ENCODE data around the gene GPBP1L1. TPM values are rescaled to one million over a fixed set of nuclear protein-coding genes. Genes with fewer than 3 reads are reported as not detected.

GPBP1L1 gene
- total and polyA plus RNA-seq, 2 of the 13 experiments (the other 11 are each of a cell fraction or from before 2014, with no cell fraction given), result 45.9 to 86.1 TPM

DNA sequence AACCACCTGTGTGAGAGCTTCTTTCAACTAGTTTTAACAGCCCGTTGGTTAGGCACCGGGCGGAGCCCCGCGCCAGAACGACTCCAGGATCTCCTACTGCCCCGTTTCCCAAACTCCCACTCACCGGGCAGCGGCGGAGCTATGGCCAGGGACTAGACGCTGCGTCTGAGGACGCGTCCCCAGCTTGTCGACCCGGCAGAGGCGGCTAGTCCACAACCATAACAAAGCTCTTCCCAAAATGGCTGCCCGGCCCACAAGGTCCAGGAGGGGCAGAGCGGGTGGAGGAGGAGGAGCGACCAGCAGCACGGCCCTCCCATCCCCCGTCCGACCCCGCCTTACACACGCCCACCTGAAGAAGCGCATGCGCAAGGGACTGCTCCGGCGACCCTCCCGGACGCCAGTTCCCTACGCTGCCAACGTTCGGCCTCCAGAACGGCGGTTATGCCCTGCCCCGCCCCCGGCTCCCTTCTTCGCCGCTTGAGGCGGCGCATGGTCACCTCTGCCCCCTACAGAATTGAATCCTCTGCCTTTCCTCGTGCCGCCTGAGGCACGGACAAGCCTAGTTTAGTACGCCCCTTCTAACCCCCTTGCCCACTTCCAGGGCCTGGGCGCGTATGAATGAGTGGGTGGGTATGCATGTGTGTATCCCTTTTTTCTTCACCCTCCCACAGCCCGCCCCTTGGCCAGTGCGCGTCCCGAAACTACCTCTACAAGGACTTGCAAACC is at the start of gene GPBP1L1 (continued):
- TF ChIP-seq, protein P1, sequence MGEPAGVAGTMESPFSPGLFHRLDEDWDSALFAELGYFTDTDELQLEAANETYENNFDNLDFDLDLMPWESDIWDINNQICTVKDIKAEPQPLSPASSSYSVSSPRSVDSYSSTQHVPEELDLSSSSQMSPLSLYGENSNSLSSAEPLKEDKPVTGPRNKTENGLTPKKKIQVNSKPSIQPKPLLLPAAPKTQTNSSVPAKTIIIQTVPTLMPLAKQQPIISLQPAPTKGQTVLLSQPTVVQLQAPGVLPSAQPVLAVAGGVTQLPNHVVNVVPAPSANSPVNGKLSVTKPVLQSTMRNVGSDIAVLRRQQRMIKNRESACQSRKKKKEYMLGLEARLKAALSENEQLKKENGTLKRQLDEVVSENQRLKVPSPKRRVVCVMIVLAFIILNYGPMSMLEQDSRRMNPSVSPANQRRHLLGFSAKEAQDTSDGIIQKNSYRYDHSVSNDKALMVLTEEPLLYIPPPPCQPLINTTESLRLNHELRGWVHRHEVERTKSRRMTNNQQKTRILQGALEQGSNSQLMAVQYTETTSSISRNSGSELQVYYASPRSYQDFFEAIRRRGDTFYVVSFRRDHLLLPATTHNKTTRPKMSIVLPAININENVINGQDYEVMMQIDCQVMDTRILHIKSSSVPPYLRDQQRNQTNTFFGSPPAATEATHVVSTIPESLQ (CRISPR knock-in tag; conservative IDR thresholded peaks at IDR 0.05), result no peak; the same call in 1 of the 2 replicates
- TF ChIP-seq THYN1 (CRISPR knock-in tag; IDR thresholded peaks at IDR 0.05; ENCODE audit: borderline replicate concordance, low read depth), result peak; percentile 64; the same call in 1 of the 2 replicates
- 0 out of 2 replicates have a peak, but pooled peaks have one; percentile 14 for TF ChIP-seq ZNF317 (CRISPR knock-in tag; IDR thresholded peaks at IDR 0.05)
- TF ChIP-seq ZFYVE20 (CRISPR knock-in tag; IDR thresholded peaks at IDR 0.05; ENCODE audit: borderline replicate concordance, low read depth), result no peak
- TF ChIP-seq ZNF670 (CRISPR knock-in tag; IDR thresholded peaks at IDR 0.05; ENCODE audit: borderline replicate concordance), result 0 out of 2 replicates have a peak, but pooled peaks have one; percentile 15
- no peak for TF ChIP-seq SCMH1 (CRISPR knock-in tag; IDR thresholded peaks at IDR 0.05; ENCODE audit: borderline replicate concordance)
- TF ChIP-seq ZNF709 (CRISPR knock-in tag; IDR thresholded peaks at IDR 0.05), result no peak; the same call in none of the 2 replicates
- TF ChIP-seq LCORL (IDR thresholded peaks at IDR 0.05), result no peak
- TF ChIP-seq LCORL (CRISPR knock-in tag; IDR thresholded peaks at IDR 0.05), result peak; percentile 53; the same call in 1 of the 2 replicates
- peak; percentile 22; the same call in 1 of the 2 replicates for TF ChIP-seq BCL6 (CRISPR knock-in tag; IDR thresholded peaks at IDR 0.05)
- TF ChIP-seq ZFP91 (CRISPR knock-in tag; IDR thresholded peaks at IDR 0.05; ENCODE audit: borderline replicate concordance), result peak; percentile 79
- no peak for TF ChIP-seq SIX1 (CRISPR knock-in tag; IDR thresholded peaks at IDR 0.05; ENCODE audit: borderline replicate concordance)
- no peak for TF ChIP-seq CBX5 (CRISPR knock-in tag; IDR thresholded peaks at IDR 0.05; ENCODE audit: borderline replicate concordance)
- TF ChIP-seq ZFY (CRISPR knock-in tag; IDR thresholded peaks at IDR 0.05), result no peak
- no peak for TF ChIP-seq PCBP1 (IDR thresholded peaks at IDR 0.05; ENCODE audit: borderline replicate concordance, low read depth, low read length)
- peak; percentile 79 for TF ChIP-seq CSRNP1 (CRISPR knock-in tag; IDR thresholded peaks at IDR 0.05)
- TF ChIP-seq EHMT2 (IDR thresholded peaks at IDR 0.05; ENCODE audit: borderline replicate concordance, low read depth, low read length), result no peak
- no peak for TF ChIP-seq XBP1 (CRISPR knock-in tag; IDR thresholded peaks at IDR 0.05)
- TF ChIP-seq, protein P2, sequence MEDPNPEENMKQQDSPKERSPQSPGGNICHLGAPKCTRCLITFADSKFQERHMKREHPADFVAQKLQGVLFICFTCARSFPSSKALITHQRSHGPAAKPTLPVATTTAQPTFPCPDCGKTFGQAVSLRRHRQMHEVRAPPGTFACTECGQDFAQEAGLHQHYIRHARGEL (CRISPR knock-in tag; IDR thresholded peaks at IDR 0.05), result peak; percentile 62; the same call in 1 of the 2 replicates
- 0 out of 2 replicates have a peak, but pooled peaks have one; percentile 16 for TF ChIP-seq ZNF251 (CRISPR knock-in tag; IDR thresholded peaks at IDR 0.05)
- TF ChIP-seq HNRNPL (IDR thresholded peaks at IDR 0.05; ENCODE audit: low read depth, low read length), result peak; percentile 45; the same call in 1 of the 2 replicates
- peak; percentile 39; the same call in 1 of the 2 replicates for TF ChIP-seq ELF3 (CRISPR knock-in tag; IDR thresholded peaks at IDR 0.05)
- TF ChIP-seq SMAD3 (CRISPR knock-in tag; IDR thresholded peaks at IDR 0.05), result no peak
- no peak for TF ChIP-seq GLI4 (CRISPR knock-in tag; IDR thresholded peaks at IDR 0.05; ENCODE audit: borderline replicate concordance)
